Measurements from ENCODE around the gene NOX5. TPM values are rescaled to one million over a fixed set of nuclear protein-coding genes. Genes with fewer than 3 reads are reported as not detected.

Gene NOX5
- total RNA-seq = under 1 TPM in 3 of 5 donors, not detected in 2; 0.14 to 0.29 (median 0.18) TPM
- polyA plus RNA-seq = under 1 TPM; under 0.01 to 0.92 (median 0.18) TPM
- long read RNA-seq, donor 1 = 0 reads
- long read RNA-seq, donor 2 = 0 reads
- long read RNA-seq, donor 3 = 0 reads
- long read RNA-seq, donor 4 = 0 reads
- long read RNA-seq, donor 5 = 0 reads
- long read RNA-seq, donor 6 = 0 reads
- long read RNA-seq, donor 7 = 0 reads
- long read RNA-seq, donor 8 = 0 reads
- long read RNA-seq, donor 9 = 0 reads
- long read RNA-seq, donor 10 = 0 reads

GRCh38 chr15:69014454-69014853 is at the start of gene NOX5:
TSS of gene NOX5 (plus strand) at chr15:69014695. CDS start at chr15:69014736, 41 bp downstream.
- intact Hi-C loops (cut with DNase I; ENCODE audit: low total_unique reads) = no loop called here
- no peak for DNase-seq

GRCh38 chr15:68966996-68967395 is 47.5 kb upstream of the NOX5 start:
- WGBS, 5 donors = 57 to 67% (median 62%) methylated on average over 5 of the region's 5 CpGs
- Histone ChIP-seq H3K4me3 (no peak overlapping the region), H3K27me3 (no peaks in the 10 kb centered on the region), H3K27ac (no peak overlapping the region), H3K36me3 (no peaks in the 10 kb centered on the region), H3K9me3 (peaks cover 0 to 23% (median 18%) of the 10 kb centered on the region in 4 donors), H3K4me1 (no peaks in the 10 kb centered on the region)
- intact Hi-C loops (cut with DNase I; ENCODE audit: low total_unique reads) = no loop called here
- no peak for DNase-seq
- TF ChIP-seq CTCF (IDR thresholded peaks at IDR 0.05) = no peak
- no peak for TF ChIP-seq EP300 (IDR thresholded peaks at IDR 0.05)
- TF ChIP-seq POLR2A (IDR thresholded peaks at IDR 0.05) = no peak
- TF ChIP-seq POLR2AphosphoS5 (IDR thresholded peaks at IDR 0.05) = no peak

More at GRCh38 chr15:69014454-69014853, at the start of gene NOX5:
- Histone ChIP-seq H3K4me1 (peaks cover 0 to 7% (median 0%) of the 10 kb centered on the region in 4 donors), H3K36me3 (no peaks in the 10 kb centered on the region), H3K4me3 (no peak within 1 kb of the TSS), H3K9me3 (peaks cover 0 to 3% (median 0%) of the 10 kb centered on the region in 4 donors), H3K27ac (no peak within 1 kb of the TSS), H3K27me3 (peaks cover 0 to 5% (median 0%) of the 10 kb centered on the region in 3 donors)
- TF ChIP-seq POLR2AphosphoS5 (IDR thresholded peaks at IDR 0.05) (no peak), EP300 (IDR thresholded peaks at IDR 0.05) (no peak), CTCF (IDR thresholded peaks at IDR 0.05) (no peak), POLR2A (IDR thresholded peaks at IDR 0.05) (no peak)
- WGBS, 5 donors = 57 to 100% (median 89%) methylated on average over 1 of the region's 1 CpG

- Histone ChIP-seq H3K36me3 (no peaks in the 10 kb centered on the region), H3K9me3 (peaks cover 0 to 23% (median 18%) of the 10 kb centered on the region in 4 donors), H3K27ac (no peak overlapping the region), H3K4me1 (peaks cover 0 to 7% (median 3%) of the 10 kb centered on the region in 4 donors), H3K4me3 (no peak overlapping the region), H3K27me3 (no peaks in the 10 kb centered on the region)
- TF ChIP-seq POLR2AphosphoS5 (IDR thresholded peaks at IDR 0.05) (no peak), CTCF (IDR thresholded peaks at IDR 0.05) (no peak), POLR2A (IDR thresholded peaks at IDR 0.05) (no peak), EP300 (IDR thresholded peaks at IDR 0.05) (no peak)
- no peak for DNase-seq
- intact Hi-C loops (cut with DNase I; ENCODE audit: low total_unique reads) = no loop called here
These were observed 46.5 kb upstream of the NOX5 start for GRCh38 chr15:68967948-68968347.

GRCh38 chr15:68969298-68969697 is 45.2 kb upstream of the NOX5 start:
- no peak overlapping the region for H3K4me3 ChIP-seq
- no peak overlapping the region for H3K27ac ChIP-seq
- DNase-seq = no peak
- H3K9me3 ChIP-seq = peaks cover 0 to 23% (median 18%) of the 10 kb centered on the region in 4 donors
- H3K27me3 ChIP-seq = no peaks in the 10 kb centered on the region
- intact Hi-C loops (cut with DNase I; ENCODE audit: low total_unique reads) = no loop called here
- H3K36me3 ChIP-seq = no peaks in the 10 kb centered on the region
- peaks cover 0 to 8% (median 4%) of the 10 kb centered on the region in 4 donors for H3K4me1 ChIP-seq
- TF ChIP-seq POLR2AphosphoS5 (IDR thresholded peaks at IDR 0.05) = no peak
- TF ChIP-seq CTCF (IDR thresholded peaks at IDR 0.05) = no peak
- TF ChIP-seq EP300 (IDR thresholded peaks at IDR 0.05) = no peak
- no peak for TF ChIP-seq POLR2A (IDR thresholded peaks at IDR 0.05)

All from stomach (tissue), 19 donors.